Activated CD4-positive, alpha-beta T cell treated with anti-CD3 and anti-CD28 coated beads for 36 hours (primary cell): Measurements from ENCODE around the gene TCP10L. TPM values are rescaled to one million over a fixed set of nuclear protein-coding genes. Genes with fewer than 3 reads are reported as not detected.
"Not testable (repeated sequence)": the region's sequence is repeated elsewhere in the genome, so short reads cannot be mapped to it uniquely, and the experiment has no call there.

Experiments
- ATAC-seq: fragments of 200-7000 bp; cut with Tn5 transposase; one replicate; pipeline ENCODE4 v1.10.0; 2021; ENCODE audit warnings: mild to moderate bottlenecking, moderate library complexity
- CTCF ChIA-PET: fragments of 350-600 bp; sonication (Branson Sonifier 250); formaldehyde crosslinking; loops from one replicate; lab custom pipeline; 2021; ENCODE audit warnings: antibody characterized with exemption; lab: Charles Lee
- POLR2A ChIA-PET: fragments of 350-600 bp; sonication (Branson Sonifier 250); formaldehyde crosslinking; loops from one replicate; lab custom pipeline; 2021; ENCODE audit warnings: antibody characterized with exemption, inconsistent platforms; lab: Charles Lee
- DNase-seq: peaks from one replicate; pipeline ENCODE4 v3.0.0-alpha.2; 2020
- H3K27ac Mint-ChIP-seq: one replicate; pipeline ENCODE4 v1.8.0; 2021; ENCODE audit warnings: mixed read lengths
- H3K27me3 Mint-ChIP-seq: one replicate; pipeline ENCODE4 v1.8.0; 2021; ENCODE audit warnings: mixed read lengths
- H3K36me3 Mint-ChIP-seq: one replicate; pipeline ENCODE4 v1.8.0; 2021; ENCODE audit warnings: low read depth, mixed read lengths
- H3K4me1 Mint-ChIP-seq: one replicate; pipeline ENCODE4 v1.8.0; 2021; ENCODE audit warnings: mixed read lengths
- H3K4me3 Mint-ChIP-seq: one replicate; pipeline ENCODE4 v1.8.0; 2021; ENCODE audit warnings: mild to moderate bottlenecking, moderate library complexity, mixed read lengths
- H3K9me3 Mint-ChIP-seq: one replicate; pipeline ENCODE4 v1.8.0; 2021; ENCODE audit warnings: low read depth, mixed read lengths
- intact Hi-C, 2 experiments: fragments of 100-400 bp; cut with DNase I in 1 of 2; cut with micrococcal nuclease in 1 of 2; formaldehyde crosslinking; loops; one replicate each; pipeline versions ENCODE4 v1.14.2 to v1.15.1; 2022 to 2024; cut with DNase I, micrococcal nuclease
- total RNA-seq, 2 experiments: library from RNA; stranded (reverse); gene quantifications; one replicate each; pipeline ENCODE4 v1.2.3, GENCODE V29; 2021

The TCP10L gene
- total RNA-seq, 2 experiments from 2014 or later, result 0.96 to 1.2 TPM

GRCh38 chr21:32538147-32538792 lies 47.1 kb downstream of the TCP10L start:
- ATAC-seq (peak; percentile 83), DNase-seq (peak; percentile 48)
- CTCF ChIA-PET, result interaction anchor here (1.1 to 1.9 kb wide), 4 partner anchors 12 to 66 kb away, joined by 3 to 6 read pairs (median 3); no protein-coding TSS in a partner anchor
- H3K9me3 Mint-ChIP-seq, result no peaks in the 10 kb centered on the region
- POLR2A ChIA-PET, result no interaction called here
- H3K4me3 Mint-ChIP-seq, result no peak overlapping the region
- intact Hi-C loops, result no loop called here
- peaks cover 13% of the 10 kb centered on the region for H3K4me1 Mint-ChIP-seq
- no peak overlapping the region for H3K27ac Mint-ChIP-seq
- H3K36me3 Mint-ChIP-seq, result no peaks in the 10 kb centered on the region
- no peaks in the 10 kb centered on the region for H3K27me3 Mint-ChIP-seq

- Mint-ChIP-seq H3K4me3 (no peak overlapping the region), H3K27ac (no peak overlapping the region), H3K4me1 (peaks cover 13% of the 10 kb centered on the region), H3K36me3 (no peaks in the 10 kb centered on the region), H3K9me3 (no peaks in the 10 kb centered on the region), H3K27me3 (no peaks in the 10 kb centered on the region)
- ATAC-seq (no peak), DNase-seq (no peak)
- CTCF ChIA-PET, result no interaction called here
- POLR2A ChIA-PET, result no interaction called here
- intact Hi-C loops, result no loop called here
These were observed 47.8 kb downstream of the TCP10L start for GRCh38 chr21:32537569-32537881.

GRCh38 chr21:32535612-32536011 lies 49.7 kb downstream of the TCP10L start:
- DNase-seq, result no peak
- intact Hi-C loops, result no loop called here
- Mint-ChIP-seq H3K9me3 (no peaks in the 10 kb centered on the region), H3K36me3 (no peaks in the 10 kb centered on the region), H3K27me3 (no peaks in the 10 kb centered on the region), H3K4me3 (no peak overlapping the region), H3K27ac (no peak overlapping the region), H3K4me1 (peaks cover 13% of the 10 kb centered on the region)
- no peak for ATAC-seq
- ChIA-PET CTCF (no interaction called here), POLR2A (no interaction called here)

GRCh38 chr21:32534113-32534512 lies 51.2 kb downstream of the TCP10L start:
- Mint-ChIP-seq H3K27me3 (no peaks in the 10 kb centered on the region), H3K9me3 (no peaks in the 10 kb centered on the region), H3K27ac (no peak overlapping the region), H3K4me1 (peaks cover 13% of the 10 kb centered on the region), H3K36me3 (no peaks in the 10 kb centered on the region), H3K4me3 (no peak overlapping the region)
- ChIA-PET CTCF (no interaction called here), POLR2A (no interaction called here)
- DNase-seq, result no peak
- intact Hi-C loops, result no loop called here
- no peak for ATAC-seq

- Mint-ChIP-seq H3K27me3 (no peaks in the 10 kb centered on the region), H3K9me3 (no peaks in the 10 kb centered on the region), H3K4me3 (no peak overlapping the region), H3K4me1 (peaks cover 11% of the 10 kb centered on the region), H3K27ac (no peak overlapping the region), H3K36me3 (no peaks in the 10 kb centered on the region)
- intact Hi-C loops, result no loop called here
- ChIA-PET POLR2A (no interaction called here), CTCF (no interaction called here)
- ATAC-seq, result no peak
- no peak for DNase-seq
These were observed 51.7 kb downstream of the TCP10L start for GRCh38 chr21:32533611-32534010.

- CTCF ChIA-PET, result no interaction called here
These were observed 52.3 kb downstream of the TCP10L start for GRCh38 chr21:32533053-32533452.

GRCh38 chr21:32532636-32533035 lies 52.7 kb downstream of the TCP10L start:
- Mint-ChIP-seq H3K4me1 (peaks cover 8% of the 10 kb centered on the region), H3K4me3 (no peak overlapping the region), H3K27ac (no peak overlapping the region), H3K9me3 (no peaks in the 10 kb centered on the region), H3K36me3 (no peaks in the 10 kb centered on the region), H3K27me3 (no peaks in the 10 kb centered on the region)
- intact Hi-C loops, result no loop called here
- DNase-seq, result no peak
- ChIA-PET POLR2A (no interaction called here), CTCF (no interaction called here)
- ATAC-seq, result no peak

More at GRCh38 chr21:32533053-32533452, 52.3 kb downstream of the TCP10L start:
- DNase-seq (no peak), ATAC-seq (no peak)
- H3K4me1 Mint-ChIP-seq, result peaks cover 8% of the 10 kb centered on the region
- H3K4me3 Mint-ChIP-seq, result no peak overlapping the region
- no peaks in the 10 kb centered on the region for H3K9me3 Mint-ChIP-seq
- intact Hi-C loops, result no loop called here
- H3K36me3 Mint-ChIP-seq, result no peaks in the 10 kb centered on the region
- no peak overlapping the region for H3K27ac Mint-ChIP-seq
- H3K27me3 Mint-ChIP-seq, result no peaks in the 10 kb centered on the region
- POLR2A ChIA-PET, result no interaction called here

GRCh38 chr21:32531561-32531960 lies 53.8 kb downstream of the TCP10L start:
- POLR2A ChIA-PET, CTCF ChIA-PET, H3K36me3 Mint-ChIP-seq, H3K9me3 Mint-ChIP-seq, ATAC-seq, DNase-seq, H3K27ac Mint-ChIP-seq, H3K4me3 Mint-ChIP-seq, H3K27me3 Mint-ChIP-seq, intact Hi-C loops, H3K4me1 Mint-ChIP-seq: not testable (repeated sequence)

GRCh38 chr21:32530809-32531208 lies 54.5 kb downstream of the TCP10L start:
- H3K27me3 Mint-ChIP-seq, ATAC-seq, H3K36me3 Mint-ChIP-seq, POLR2A ChIA-PET, H3K4me3 Mint-ChIP-seq, intact Hi-C loops, H3K27ac Mint-ChIP-seq, H3K4me1 Mint-ChIP-seq, H3K9me3 Mint-ChIP-seq, DNase-seq: not testable (repeated sequence)
- CTCF ChIA-PET, result interaction anchor here (0.8 kb wide), 1 partner anchor 127 kb away, joined by 4 read pairs; no protein-coding TSS in a partner anchor

GRCh38 chr21:32529679-32530078 lies 55.6 kb downstream of the TCP10L start:
- Mint-ChIP-seq H3K4me1 (no peaks in the 10 kb centered on the region), H3K36me3 (no peaks in the 10 kb centered on the region), H3K27me3 (no peaks in the 10 kb centered on the region), H3K9me3 (no peaks in the 10 kb centered on the region), H3K4me3 (no peak overlapping the region), H3K27ac (no peak overlapping the region)
- ATAC-seq (no peak), DNase-seq (no peak)
- intact Hi-C loops, result no loop called here
- ChIA-PET POLR2A (no interaction called here), CTCF (interaction anchor here (0.8 kb wide), 1 partner anchor 129 kb away, joined by 4 read pairs; no protein-coding TSS in a partner anchor)

- Mint-ChIP-seq H3K27ac (no peak overlapping the region), H3K4me3 (no peak overlapping the region), H3K4me1 (no peaks in the 10 kb centered on the region), H3K36me3 (no peaks in the 10 kb centered on the region), H3K9me3 (no peaks in the 10 kb centered on the region), H3K27me3 (no peaks in the 10 kb centered on the region)
- ChIA-PET POLR2A (no interaction called here), CTCF (interaction anchor here (0.8 to 1.1 kb wide), 2 partner anchors 45 to 123 kb away, joined by 3 to 4 read pairs; no protein-coding TSS in a partner anchor)
- DNase-seq (no peak), ATAC-seq (no peak)
- intact Hi-C loops, result no loop called here
These were observed 60.0 kb downstream of the TCP10L start for GRCh38 chr21:32525282-32525681.

- CTCF ChIA-PET, result interaction anchor here (0.5 to 1.1 kb wide), 6 partner anchors 41 to 1377 kb away, joined by 3 to 6 read pairs (median 4); no protein-coding TSS in a partner anchor
- no peaks in the 10 kb centered on the region for H3K9me3 Mint-ChIP-seq
- intact Hi-C loops, result no loop called here
- POLR2A ChIA-PET, result no interaction called here
- H3K4me3 Mint-ChIP-seq, result no peak overlapping the region
- H3K4me1 Mint-ChIP-seq, result no peaks in the 10 kb centered on the region
- no peaks in the 10 kb centered on the region for H3K27me3 Mint-ChIP-seq
- DNase-seq, result no peak
- ATAC-seq, result no peak
- H3K36me3 Mint-ChIP-seq, result no peaks in the 10 kb centered on the region
- H3K27ac Mint-ChIP-seq, result no peak overlapping the region
These were observed 61.2 kb downstream of the TCP10L start for GRCh38 chr21:32523988-32524719.
